Hepatocyte (in vitro differentiated cells): ENCODE results near the gene KCTD15. TPM values are rescaled to one million over a fixed set of nuclear protein-coding genes. Genes with fewer than 3 reads are reported as not detected.

Experiments
- DNase-seq: peaks from one replicate; pipeline ENCODE4 v3.0.0-alpha.2; 2016; ENCODE audit warnings: low spot score
- H2AFZ ChIP-seq: fragments of 200-600 bp; sonication (generic); 2 replicates; pipeline ENCODE4 v1.6.0; 2016; ENCODE audit warnings: antibody characterized with exemption, mild to moderate bottlenecking
- H3K27ac ChIP-seq: fragments of 200-600 bp; sonication (generic); 2 replicates; pipeline ENCODE4 v1.5.1; 2016; ENCODE audit warnings: mild to moderate bottlenecking
- H3K27me3 ChIP-seq: fragments of 200-600 bp; sonication (generic); 2 replicates; pipeline ENCODE4 v1.6.1; 2016
- H3K36me3 ChIP-seq: fragments of 200-600 bp; sonication (generic); replicated peaks from 2 replicates; pipeline ENCODE4 v1.5.1; 2016; ENCODE audit warnings: low read depth; ENCODE audit not compliant: insufficient read depth
- H3K4me1 ChIP-seq: fragments of 200-600 bp; sonication (generic); 2 replicates; pipeline ENCODE4 v1.5.1; 2016; ENCODE audit warnings: mild to moderate bottlenecking, moderate library complexity; ENCODE audit not compliant: insufficient read depth
- H3K4me2 ChIP-seq: fragments of 200-600 bp; sonication (generic); 2 replicates; pipeline ENCODE4 v1.6.0; 2016
- H3K4me3 ChIP-seq: fragments of 200-600 bp; sonication (generic); 2 replicates; pipeline ENCODE4 v1.5.1; 2016; ENCODE audit warnings: mild to moderate bottlenecking
- H3K79me2 ChIP-seq: fragments of 200-600 bp; sonication (generic); 2 replicates; pipeline ENCODE4 v1.6.0; 2017; ENCODE audit warnings: mild to moderate bottlenecking
- H3K9me2 ChIP-seq: fragments of 200-600 bp; sonication (generic); replicated peaks from 2 replicates; pipeline ENCODE4 v1.6.0; 2017; ENCODE audit warnings: mild to moderate bottlenecking; ENCODE audit not compliant: insufficient read depth
- H3K9me3 ChIP-seq: fragments of 200-600 bp; sonication (generic); 2 replicates; pipeline ENCODE4 v1.5.1; 2016; ENCODE audit warnings: low read depth, mild to moderate bottlenecking
- H4K20me1 ChIP-seq: fragments of 200-600 bp; sonication (generic); 2 replicates; pipeline ENCODE4 v1.6.0; 2016; ENCODE audit warnings: mild to moderate bottlenecking; ENCODE audit not compliant: insufficient read depth, poor library complexity, severe bottlenecking
- EZH2 ChIP-seq: fragments of 200-600 bp; sonication (generic); IDR thresholded peaks from 2 replicates; pipeline ENCODE4 v1.6.1; 2016; ENCODE audit warnings: antibody characterized with exemption, mild to moderate bottlenecking, borderline replicate concordance
- EZH2phosphoT487 ChIP-seq: fragments of 200-600 bp; sonication (generic); IDR thresholded peaks from one replicate; pipeline ENCODE4 v1.6.1; 2018; ENCODE audit warnings: antibody characterized with exemption, mild to moderate bottlenecking, low read depth, moderate library complexity; ENCODE audit not compliant: unreplicated experiment, severe bottlenecking
- WGBS: methylation state at CpG from one replicate; pipeline ENCODE4 v1.1.6; 2016; ENCODE audit warnings: low lambda C conversion rate; ENCODE audit errors: missing lambda C conversion rate; 5-methylcytosine and 5-hydroxymethylcytosine counted together
- polyA plus RNA-seq: library from polyadenylated mRNA; unstranded; fragments of >200 nt; fragmentation: Nextera tagmentation; extraction: Ambion mirVana; gene quantifications from 2 replicates; pipeline ENCODE4 v1.2.1, GENCODE V29; 2016
- total RNA-seq: library from RNA; depleted of rRNA; stranded (reverse); fragments of >200 nt; gene quantifications from 2 replicates; pipeline ENCODE4 v1.2.3, GENCODE V29; 2014
- TF ChIP-seq, protein P1 (sequence below): fragments of 200-600 bp; sonication (generic); IDR thresholded peaks from 2 replicates; pipeline ENCODE4 v1.5.1; 2016; ENCODE audit warnings: antibody characterized with exemption, mild to moderate bottlenecking; ENCODE audit not compliant: poor library complexity

KCTD15 gene
- total and polyA plus RNA-seq, 2 experiments from 2014 or later = 10.1 to 55.8 TPM

GRCh38 chr19:33841685-33842084, 45.0 kb downstream of the KCTD15 start:
- DNase-seq = no peak
- no peak overlapping the region for H3K4me3 ChIP-seq
- no peaks in the 10 kb centered on the region for H3K9me2 ChIP-seq
- no peaks in the 10 kb centered on the region for H4K20me1 ChIP-seq
- no peaks in the 10 kb centered on the region for H3K9me3 ChIP-seq
- no peaks in the 10 kb centered on the region for H3K4me1 ChIP-seq
- 77% methylated on average over 5 of the region's 5 CpGs for WGBS
- no peak overlapping the region for H3K27ac ChIP-seq
- H3K36me3 ChIP-seq = no peaks in the 10 kb centered on the region
- H2AFZ ChIP-seq = no peak overlapping the region
- TF ChIP-seq EZH2 (no peak), EZH2phosphoT487 (no peak)
- TF ChIP-seq, protein P1, sequence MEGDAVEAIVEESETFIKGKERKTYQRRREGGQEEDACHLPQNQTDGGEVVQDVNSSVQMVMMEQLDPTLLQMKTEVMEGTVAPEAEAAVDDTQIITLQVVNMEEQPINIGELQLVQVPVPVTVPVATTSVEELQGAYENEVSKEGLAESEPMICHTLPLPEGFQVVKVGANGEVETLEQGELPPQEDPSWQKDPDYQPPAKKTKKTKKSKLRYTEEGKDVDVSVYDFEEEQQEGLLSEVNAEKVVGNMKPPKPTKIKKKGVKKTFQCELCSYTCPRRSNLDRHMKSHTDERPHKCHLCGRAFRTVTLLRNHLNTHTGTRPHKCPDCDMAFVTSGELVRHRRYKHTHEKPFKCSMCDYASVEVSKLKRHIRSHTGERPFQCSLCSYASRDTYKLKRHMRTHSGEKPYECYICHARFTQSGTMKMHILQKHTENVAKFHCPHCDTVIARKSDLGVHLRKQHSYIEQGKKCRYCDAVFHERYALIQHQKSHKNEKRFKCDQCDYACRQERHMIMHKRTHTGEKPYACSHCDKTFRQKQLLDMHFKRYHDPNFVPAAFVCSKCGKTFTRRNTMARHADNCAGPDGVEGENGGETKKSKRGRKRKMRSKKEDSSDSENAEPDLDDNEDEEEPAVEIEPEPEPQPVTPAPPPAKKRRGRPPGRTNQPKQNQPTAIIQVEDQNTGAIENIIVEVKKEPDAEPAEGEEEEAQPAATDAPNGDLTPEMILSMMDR = no peak
- H3K4me2 ChIP-seq = no peak overlapping the region
- no peaks in the 10 kb centered on the region for H3K79me2 ChIP-seq
- H3K27me3 ChIP-seq = no peaks in the 10 kb centered on the region

DNA sequence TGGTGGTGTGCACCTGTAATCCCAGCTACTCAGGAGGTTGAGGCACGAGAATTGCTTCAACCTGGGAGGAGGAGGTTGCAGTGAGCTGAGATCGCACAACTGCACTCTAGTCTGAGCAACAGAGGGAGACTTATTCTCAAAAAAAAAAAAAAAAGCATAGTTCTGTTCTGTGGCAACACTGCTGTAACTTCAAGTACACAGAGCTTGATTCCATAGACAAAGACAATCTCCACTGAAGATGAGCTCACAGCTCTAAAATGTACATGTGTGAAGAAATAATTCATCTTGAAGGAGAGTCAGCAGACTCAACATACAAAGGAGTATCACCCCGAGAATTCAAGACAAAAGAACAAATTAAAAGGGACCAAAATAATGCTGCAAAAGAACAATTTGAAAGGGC, 47.8 kb downstream of the KCTD15 start:
- WGBS = 87% methylated on average over 3 of the region's 3 CpGs
- no peak overlapping the region for H3K27ac ChIP-seq
- DNase-seq = no peak
- H3K9me3 ChIP-seq = no peaks in the 10 kb centered on the region
- no peak overlapping the region for H3K4me3 ChIP-seq
- no peaks in the 10 kb centered on the region for H3K4me1 ChIP-seq
- TF ChIP-seq EZH2phosphoT487 (no peak), EZH2 (no peak)
- TF ChIP-seq, protein P1 = no peak
- no peak overlapping the region for H2AFZ ChIP-seq
- H4K20me1 ChIP-seq = no peaks in the 10 kb centered on the region
- H3K79me2 ChIP-seq = no peaks in the 10 kb centered on the region
- no peaks in the 10 kb centered on the region for H3K9me2 ChIP-seq
- H3K27me3 ChIP-seq = no peaks in the 10 kb centered on the region
- H3K4me2 ChIP-seq = no peak overlapping the region
- no peaks in the 10 kb centered on the region for H3K36me3 ChIP-seq

GRCh38 chr19:33845498-33845897, 48.8 kb downstream of the KCTD15 start:
- Histone ChIP-seq H3K79me2 (no peaks in the 10 kb centered on the region), H3K9me2 (no peaks in the 10 kb centered on the region), H3K27me3 (no peaks in the 10 kb centered on the region), H2AFZ (no peak overlapping the region), H3K36me3 (no peaks in the 10 kb centered on the region), H3K9me3 (no peaks in the 10 kb centered on the region), H3K4me3 (no peak overlapping the region), H3K4me1 (no peaks in the 10 kb centered on the region), H3K4me2 (no peak overlapping the region), H4K20me1 (no peaks in the 10 kb centered on the region), H3K27ac (no peak overlapping the region)
- TF ChIP-seq EZH2phosphoT487 (no peak), EZH2 (no peak)
- TF ChIP-seq, protein P1 = no peak
- 76% methylated on average over 2 of the region's 2 CpGs for WGBS
- DNase-seq = no peak

DNA sequence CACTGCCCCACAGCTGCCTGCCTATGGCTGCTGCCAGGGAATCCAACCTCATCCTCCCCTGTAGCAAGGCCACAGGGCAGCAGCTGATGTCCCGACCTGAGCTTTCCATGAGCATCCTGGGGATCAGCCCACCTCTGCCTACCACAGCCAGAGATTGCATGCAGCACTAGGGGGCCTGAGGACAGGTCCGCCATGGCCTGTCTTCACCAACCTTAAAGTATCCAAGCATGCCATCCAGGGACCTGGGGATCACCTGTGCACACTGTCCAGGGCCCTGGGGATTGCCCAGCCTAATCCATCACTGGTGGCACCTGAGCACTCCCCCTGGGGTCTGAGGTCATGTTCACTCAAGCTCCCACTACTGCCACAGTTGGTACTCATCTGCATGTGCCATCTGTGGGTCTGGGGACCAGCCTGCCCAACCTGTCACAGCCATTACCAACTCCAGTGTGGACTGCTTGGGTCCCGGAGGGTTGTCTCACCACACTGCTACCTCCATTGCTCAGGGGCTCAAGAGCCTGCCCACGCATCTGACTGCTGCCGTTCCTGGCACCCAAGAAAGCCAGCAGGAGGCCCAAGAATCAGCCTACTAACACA, 53.0 kb downstream of the KCTD15 start:
- Histone ChIP-seq H3K9me2 (no peaks in the 10 kb centered on the region), H3K9me3 (no peaks in the 10 kb centered on the region), H3K27ac (no peak overlapping the region), H2AFZ (no peak overlapping the region), H3K4me1 (no peaks in the 10 kb centered on the region), H3K4me3 (no peak overlapping the region), H4K20me1 (no peaks in the 10 kb centered on the region), H3K4me2 (no peak overlapping the region), H3K79me2 (no peaks in the 10 kb centered on the region), H3K27me3 (no peaks in the 10 kb centered on the region), H3K36me3 (no peaks in the 10 kb centered on the region)
- DNase-seq = no peak
- 96% methylated on average over 5 of the region's 5 CpGs for WGBS
- TF ChIP-seq EZH2 (no peak), EZH2phosphoT487 (no peak)
- TF ChIP-seq, protein P1 = no peak
